Esophagus muscularis mucosa (tissue), 4 donors: ENCODE measurements around the gene TMEM50B. TPM values are rescaled to one million over a fixed set of nuclear protein-coding genes. Genes with fewer than 3 reads are reported as not detected.

Experiments
- DNase-seq: peaks from one replicate; pipeline ENCODE4 v3.0.0-alpha.2; 2017; ENCODE audit errors: extremely low spot score
- H3K27ac ChIP-seq, 4 donors: fragments of 200-600 bp; sonication (generic); replicated peaks in 1 of 4; 1 replicate in 3 of 4; 2 replicates in 1 of 4; pipeline ENCODE4 v1.5.1; 2016 to 2019; ENCODE audit warnings: mild to moderate bottlenecking in 1 of 4
- H3K27me3 ChIP-seq, 4 donors: fragments of 200-600 bp; sonication (generic); one replicate each; pipeline versions ENCODE4 v1.5.1 to v1.6.0; 2016 to 2019
- H3K36me3 ChIP-seq, 4 donors: fragments of 200-600 bp; sonication (generic); one replicate each; pipeline ENCODE4 v1.5.1; 2016 to 2019
- H3K4me1 ChIP-seq, 4 donors: fragments of 200-600 bp; sonication (generic); one replicate each; pipeline ENCODE4 v1.5.1; 2016 to 2019
- H3K4me3 ChIP-seq, 4 donors: fragments of 200-600 bp; sonication (generic); 1 replicate in 2 of 4; 2 replicates in 2 of 4; pipeline ENCODE4 v1.5.1; 2016 to 2019; ENCODE audit warnings: mild to moderate bottlenecking in 4 of 4, moderate library complexity in 1 of 4
- H3K9me3 ChIP-seq, 4 donors: fragments of 200-600 bp; sonication (generic); 1 replicate in 3 of 4; 2 replicates in 1 of 4; pipeline ENCODE4 v1.5.1; 2016 to 2019
- EP300 ChIP-seq: sonication (generic); formaldehyde crosslinking; IDR thresholded peaks from one replicate; pipeline ENCODE4 v1.6.1; 2017; ENCODE audit warnings: antibody characterized with exemption
- POLR2A ChIP-seq: fragments of 450-650 bp; IDR thresholded peaks from one replicate; pipeline ENCODE4 v1.6.1; 2017; ENCODE audit warnings: antibody characterized with exemption, moderate library complexity, mild to moderate bottlenecking, low read depth
- POLR2AphosphoS5 ChIP-seq, 2 donors: sonication (generic); formaldehyde crosslinking; IDR thresholded peaks; one replicate each; pipeline ENCODE4 v1.6.1; 2017; ENCODE audit warnings: antibody characterized with exemption in 2 of 2
- WGBS: methylation state at CpG from one replicate; pipeline ENCODE4 v1.1.5; 2018; 5-methylcytosine and 5-hydroxymethylcytosine counted together
- intact Hi-C: fragments of 100-400 bp; cut with DNase I; formaldehyde crosslinking; loops from one replicate; pipeline ENCODE4 v1.15.1; 2023
- total RNA-seq, 4 donors: library from RNA; depleted of rRNA; stranded (reverse); fragments of >200 nt; gene quantifications; one replicate each; pipeline versions ENCODE4 v1.1.0 to v1.2.1, GENCODE V29; 2016
- TF ChIP-seq, protein P1 (sequence below), 3 experiments: fragments of 200-600 bp in 2 of 3; fragments of 450-650 bp in 1 of 3; sonication (generic) in 2 of 3; IDR thresholded peaks; one replicate each; pipeline ENCODE4 v1.5.1; 2017 to 2019; ENCODE audit warnings: antibody characterized with exemption in 3 of 3, mild to moderate bottlenecking in 2 of 3, moderate library complexity in 1 of 3

The TMEM50B gene
- total RNA-seq, 4 donors from 2014 or later, result 40.2 to 95.1 (median 67.2) TPM

DNA sequence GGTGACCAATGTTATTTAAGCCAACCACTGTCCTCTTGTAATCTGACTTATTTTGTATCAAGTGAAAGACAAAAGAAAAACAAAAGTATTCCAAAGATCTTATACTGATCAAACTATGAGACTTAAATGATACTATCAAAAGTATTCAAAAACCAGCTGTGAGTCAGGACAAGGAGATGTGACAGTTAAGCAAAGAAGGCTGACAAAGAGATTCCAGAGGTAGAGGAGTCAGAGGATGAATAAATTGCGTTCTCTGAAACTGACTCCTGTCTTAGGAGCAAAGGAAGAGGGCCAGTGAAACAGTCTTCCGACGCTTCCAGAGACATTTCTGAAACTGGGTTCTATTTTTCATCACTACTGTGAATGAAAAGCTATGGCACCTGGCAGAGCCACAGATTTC lies 20.9 kb downstream of the TMEM50B start:
- H3K9me3 ChIP-seq, result no peaks in the 10 kb centered on the region
- WGBS, result 86% methylated on average over 3 of the region's 3 CpGs
- peaks cover 24 to 86% (median 69%) of the 10 kb centered on the region in 4 donors for H3K36me3 ChIP-seq
- no peak for TF ChIP-seq POLR2A
- no peak for TF ChIP-seq POLR2AphosphoS5 (IDR thresholded peaks at IDR 0.05)
- TF ChIP-seq, protein P1, sequence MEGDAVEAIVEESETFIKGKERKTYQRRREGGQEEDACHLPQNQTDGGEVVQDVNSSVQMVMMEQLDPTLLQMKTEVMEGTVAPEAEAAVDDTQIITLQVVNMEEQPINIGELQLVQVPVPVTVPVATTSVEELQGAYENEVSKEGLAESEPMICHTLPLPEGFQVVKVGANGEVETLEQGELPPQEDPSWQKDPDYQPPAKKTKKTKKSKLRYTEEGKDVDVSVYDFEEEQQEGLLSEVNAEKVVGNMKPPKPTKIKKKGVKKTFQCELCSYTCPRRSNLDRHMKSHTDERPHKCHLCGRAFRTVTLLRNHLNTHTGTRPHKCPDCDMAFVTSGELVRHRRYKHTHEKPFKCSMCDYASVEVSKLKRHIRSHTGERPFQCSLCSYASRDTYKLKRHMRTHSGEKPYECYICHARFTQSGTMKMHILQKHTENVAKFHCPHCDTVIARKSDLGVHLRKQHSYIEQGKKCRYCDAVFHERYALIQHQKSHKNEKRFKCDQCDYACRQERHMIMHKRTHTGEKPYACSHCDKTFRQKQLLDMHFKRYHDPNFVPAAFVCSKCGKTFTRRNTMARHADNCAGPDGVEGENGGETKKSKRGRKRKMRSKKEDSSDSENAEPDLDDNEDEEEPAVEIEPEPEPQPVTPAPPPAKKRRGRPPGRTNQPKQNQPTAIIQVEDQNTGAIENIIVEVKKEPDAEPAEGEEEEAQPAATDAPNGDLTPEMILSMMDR (IDR thresholded peaks at IDR 0.05), result no peak
- no peak for TF ChIP-seq EP300
- no peaks in the 10 kb centered on the region for H3K4me1 ChIP-seq
- no peak for DNase-seq
- H3K4me3 ChIP-seq, result no peak overlapping the region
- intact Hi-C loops, result no loop called here
- no peak overlapping the region for H3K27ac ChIP-seq
- no peaks in the 10 kb centered on the region for H3K27me3 ChIP-seq

DNA sequence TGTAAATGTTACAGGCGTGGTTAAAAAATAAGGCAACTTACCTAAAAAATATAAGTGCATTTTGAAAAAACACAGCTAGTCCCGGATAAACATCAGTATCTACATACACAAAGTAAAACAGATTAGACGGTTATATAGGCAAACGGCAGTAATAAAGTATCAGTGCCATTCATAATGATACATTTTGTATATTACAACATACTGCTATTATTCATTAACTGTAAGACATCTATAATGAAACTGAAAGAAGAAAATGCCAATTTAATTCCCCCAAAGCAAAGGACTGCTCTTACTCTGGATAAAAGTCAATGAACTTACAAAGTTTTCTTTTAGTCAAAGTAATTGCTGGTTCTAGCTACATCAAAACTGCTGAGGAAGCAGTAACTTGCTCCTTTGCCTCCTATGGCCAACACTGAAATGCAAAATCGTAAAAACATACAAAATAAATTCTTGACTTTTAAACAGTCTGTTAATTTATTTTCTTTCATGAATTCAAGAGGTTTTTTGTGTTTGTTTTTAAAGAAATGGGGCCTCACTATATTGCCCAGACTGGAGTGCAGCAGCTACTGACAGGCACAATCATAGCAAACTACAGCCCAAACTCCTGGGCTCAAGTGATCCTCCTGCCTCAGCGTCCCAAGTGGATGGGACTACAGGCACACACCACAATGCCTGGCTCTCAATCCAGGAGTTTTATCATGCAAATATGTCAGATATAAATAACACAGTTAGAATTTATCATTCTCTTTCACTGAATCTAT lies 23.9 kb downstream of the TMEM50B start:
- no peak overlapping the region for H3K4me3 ChIP-seq
- no peak overlapping the region for H3K27ac ChIP-seq
- 88% methylated on average over 6 of the region's 6 CpGs for WGBS
- intact Hi-C loops, result no loop called here
- H3K4me1 ChIP-seq, result no peaks in the 10 kb centered on the region
- TF ChIP-seq, protein P1 (IDR thresholded peaks at IDR 0.05), result no peak
- no peak for TF ChIP-seq POLR2A
- TF ChIP-seq POLR2AphosphoS5 (IDR thresholded peaks at IDR 0.05), result no peak
- no peak for TF ChIP-seq EP300
- no peaks in the 10 kb centered on the region for H3K27me3 ChIP-seq
- no peak for DNase-seq
- H3K9me3 ChIP-seq, result no peaks in the 10 kb centered on the region
- peaks cover 23 to 89% (median 71%) of the 10 kb centered on the region in 4 donors for H3K36me3 ChIP-seq

DNA sequence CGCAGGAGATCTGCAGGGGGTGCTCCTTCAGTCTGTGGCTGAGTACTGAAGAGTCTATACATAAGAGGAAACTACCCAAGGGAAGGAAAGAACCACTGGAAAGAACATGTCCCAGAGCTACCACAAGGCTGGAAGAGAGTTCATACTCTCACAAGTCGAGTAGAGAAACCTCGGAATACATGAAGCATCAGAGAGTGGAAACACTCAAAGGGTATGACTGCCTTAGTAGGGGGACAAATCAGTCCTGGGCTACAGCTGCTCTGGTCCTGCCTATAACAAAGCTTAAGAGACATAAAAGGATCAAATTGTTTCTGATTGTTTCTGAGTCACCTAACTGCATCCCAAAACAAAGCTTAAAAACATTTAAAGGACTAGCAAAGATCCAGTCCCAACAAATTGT lies 27.4 kb downstream of the TMEM50B start:
- Histone ChIP-seq H3K4me1 (no peaks in the 10 kb centered on the region), H3K36me3 (peaks cover 27 to 88% (median 59%) of the 10 kb centered on the region in 4 donors), H3K9me3 (no peaks in the 10 kb centered on the region), H3K27me3 (no peaks in the 10 kb centered on the region), H3K27ac (no peak overlapping the region), H3K4me3 (no peak overlapping the region)
- intact Hi-C loops, result no loop called here
- 83% methylated on average over 3 of the region's 3 CpGs for WGBS
- TF ChIP-seq EP300 (no peak), POLR2AphosphoS5 (IDR thresholded peaks at IDR 0.05) (no peak), POLR2A (no peak)
- TF ChIP-seq, protein P1 (IDR thresholded peaks at IDR 0.05), result no peak
- DNase-seq, result no peak

DNA sequence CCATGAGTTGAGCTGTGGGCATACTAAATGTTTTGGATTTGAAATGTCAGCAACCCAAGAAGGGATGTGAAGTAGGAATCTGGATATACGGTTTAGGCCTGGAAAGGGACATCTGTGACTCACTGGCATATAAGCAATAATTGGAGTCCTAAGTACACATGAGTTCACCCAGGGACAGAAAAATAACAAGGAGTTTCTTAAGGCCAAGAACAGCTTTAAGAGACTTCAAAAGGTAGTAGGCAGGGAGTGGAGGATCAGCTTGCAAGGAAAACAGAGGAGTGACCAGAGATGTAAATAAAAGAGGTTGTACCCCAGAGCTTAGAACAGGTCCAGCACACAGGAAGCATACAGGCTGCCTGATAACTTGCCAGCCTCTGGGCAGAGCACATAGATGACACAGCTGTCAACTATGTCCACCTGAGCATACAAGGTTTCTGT lies 28.1 kb downstream of the TMEM50B start:
- 81% methylated on average over 1 of the region's 1 CpG for WGBS
- H3K9me3 ChIP-seq, result no peaks in the 10 kb centered on the region
- no peaks in the 10 kb centered on the region for H3K27me3 ChIP-seq
- no peak overlapping the region for H3K27ac ChIP-seq
- TF ChIP-seq POLR2A, result no peak
- TF ChIP-seq POLR2AphosphoS5 (IDR thresholded peaks at IDR 0.05), result no peak
- no peak for TF ChIP-seq EP300
- TF ChIP-seq, protein P1 (IDR thresholded peaks at IDR 0.05), result no peak
- intact Hi-C loops, result no loop called here
- no peak overlapping the region for H3K4me3 ChIP-seq
- no peaks in the 10 kb centered on the region for H3K4me1 ChIP-seq
- H3K36me3 ChIP-seq, result peaks cover 25 to 88% (median 58%) of the 10 kb centered on the region in 4 donors
- DNase-seq, result no peak
